Glomerular visceral epithelial cell (primary cell): ENCODE measurements around the gene PNP.
"Not testable (repeated sequence)": the region's sequence is repeated elsewhere in the genome, so short reads cannot be mapped to it uniquely, and the experiment has no call there.

Experiments used
- DNase-seq: peaks from one replicate; pipeline ENCODE4 v3.0.0-alpha.2; 2016; ENCODE audit errors: extremely low spot score

PNP gene

GRCh38 chr14:20469242-20469889, at the start of gene PNP:
PNP (plus strand) TSS chr14:20469406; CDS start chr14:20469525, 119 bp downstream.
- DNase-seq: peak; percentile 92

GRCh38 chr14:20419419-20419818, 49.8 kb upstream of the PNP start:
- DNase-seq: no peak

GRCh38 chr14:20421267-20421666, 47.9 kb upstream of the PNP start:
- DNase-seq: no peak

GRCh38 chr14:20422886-20423285, 46.3 kb upstream of the PNP start:
- no peak for DNase-seq

GRCh38 chr14:20424851-20425250, 44.4 kb upstream of the PNP start:
- no peak for DNase-seq

- DNase-seq: peak; percentile 58
These were observed 41.8 kb upstream of the PNP start for GRCh38 chr14:20427231-20428009.

- DNase-seq: no peak
These were observed 41.2 kb upstream of the PNP start for GRCh38 chr14:20428010-20428365.

GRCh38 chr14:20428802-20429201, 40.4 kb upstream of the PNP start:
- DNase-seq: no peak

- DNase-seq: no peak
These were observed 39.2 kb upstream of the PNP start for GRCh38 chr14:20429801-20430669.

GRCh38 chr14:20434701-20435581, 34.3 kb upstream of the PNP start:
- no peak for DNase-seq

- no peak for DNase-seq
These were observed 33.4 kb upstream of the PNP start, which contains the start of gene KLHL33 for GRCh38 chr14:20435582-20436362. KLHL33 (minus strand) TSS chr14:20436166; CDS start chr14:20435811, 355 bp downstream.

GRCh38 chr14:20436363-20436755, 32.8 kb upstream of the PNP start:
- peak; percentile 18 for DNase-seq

- no peak for DNase-seq
These were observed 30.5 kb upstream of the PNP start for GRCh38 chr14:20438664-20439063.

- no peak for DNase-seq
These were observed 28.7 kb upstream of the PNP start for GRCh38 chr14:20440465-20440864.

GRCh38 chr14:20440882-20441281, 28.3 kb upstream of the PNP start:
- no peak for DNase-seq

GRCh38 chr14:20441461-20441860, 27.7 kb upstream of the PNP start:
- no peak for DNase-seq

- not testable (repeated sequence) for DNase-seq
These were observed 25.6 kb upstream of the PNP start for GRCh38 chr14:20443650-20444049.

GRCh38 chr14:20446889-20447288, 22.3 kb upstream of the PNP start:
- no peak for DNase-seq

- not testable (repeated sequence) for DNase-seq
These were observed 16.4 kb upstream of the PNP start for GRCh38 chr14:20452831-20453230.

- peak; percentile 99 for DNase-seq
These were observed 14.5 kb upstream of the PNP start, which contains the start of the genes APEX1 and OSGEP for GRCh38 chr14:20454516-20455354. APEX1 (plus strand) TSS chr14:20455226; CDS start chr14:20455646, 420 bp downstream. OSGEP (minus strand) TSS chr14:20454812; CDS start chr14:20454683, 129 bp downstream.
